Measurements from ENCODE around the gene SWAP70. TPM values are rescaled to one million over a fixed set of nuclear protein-coding genes. Genes with fewer than 3 reads are reported as not detected.
A peak's percentile ranks its signal among the peaks of the same experiment; 100 is the strongest.
"Not testable (repeated sequence)": the region's sequence is repeated elsewhere in the genome, so short reads cannot be mapped to it uniquely, and the experiment has no call there.

SWAP70 gene
- total RNA-seq, 5 donors from 2014 or later (not counting 1 experiment from before 2014, with no cell fraction given), result 4.5 to 14.3 (median 7.3) TPM

DNA sequence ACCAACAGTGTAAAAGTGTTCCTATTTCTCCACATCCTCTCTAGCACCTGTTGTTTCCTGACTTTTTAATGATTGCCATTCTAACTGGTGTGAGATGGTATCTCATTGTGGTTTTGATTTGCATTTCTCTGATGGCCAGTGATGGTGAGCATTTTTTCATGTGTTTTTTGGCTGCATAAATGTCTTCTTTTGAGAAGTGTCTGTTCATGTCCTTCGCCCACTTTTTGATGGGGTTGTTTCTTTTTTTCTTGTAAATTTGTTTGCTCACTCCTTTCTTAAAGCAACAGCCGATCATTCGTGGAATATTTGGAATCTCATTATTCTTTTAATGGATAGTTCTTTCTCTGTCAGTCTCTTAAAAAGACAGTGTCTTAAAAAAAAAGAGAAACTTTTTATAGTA is 79.6 kb downstream of the SWAP70 start:
- H3K36me3 ChIP-seq (ENCODE audit: control insufficient read depth in 2 of 2, extremely low read depth in 1 of 2, insufficient read depth in 1 of 2, low read length in 1 of 2); H3K27ac Mint-ChIP-seq; DNase-seq; H3K27ac ChIP-seq (ENCODE audit: low read length); H3K36me3 Mint-ChIP-seq; H3K9me3 Mint-ChIP-seq; POLR2A ChIA-PET; H3K9me3 ChIP-seq; H3K4me3 ChIP-seq (ENCODE audit: control insufficient read depth in 1 of 2, extremely low read depth in 1 of 2, low read length in 1 of 2); H3K27me3 ChIP-seq (replicated peaks in 1 of 2; ENCODE audit: control insufficient read depth in 2 of 2, extremely low read depth in 1 of 2, insufficient read depth in 2 of 2, low read length in 1 of 2); H3K4me3 Mint-ChIP-seq; CTCF ChIA-PET; ATAC-seq (replicated peaks in 1 of 4); H3K27me3 Mint-ChIP-seq: not testable (repeated sequence)
- H3K4me1 ChIP-seq (ENCODE audit: control insufficient read depth in 1 of 2, extremely low read depth in 1 of 2, insufficient read depth in 2 of 2, low read length in 2 of 2), result peaks cover 4 to 11% of the 10 kb centered on the region in 2 experiments
- no CpG with 5 or more reads among the region's 3 CpGs for WGBS (ENCODE audit: insufficient coverage)
- H3K4me1 Mint-ChIP-seq, result peaks cover 0 to 14% (median 4%) of the 10 kb centered on the region in 3 donors

DNA sequence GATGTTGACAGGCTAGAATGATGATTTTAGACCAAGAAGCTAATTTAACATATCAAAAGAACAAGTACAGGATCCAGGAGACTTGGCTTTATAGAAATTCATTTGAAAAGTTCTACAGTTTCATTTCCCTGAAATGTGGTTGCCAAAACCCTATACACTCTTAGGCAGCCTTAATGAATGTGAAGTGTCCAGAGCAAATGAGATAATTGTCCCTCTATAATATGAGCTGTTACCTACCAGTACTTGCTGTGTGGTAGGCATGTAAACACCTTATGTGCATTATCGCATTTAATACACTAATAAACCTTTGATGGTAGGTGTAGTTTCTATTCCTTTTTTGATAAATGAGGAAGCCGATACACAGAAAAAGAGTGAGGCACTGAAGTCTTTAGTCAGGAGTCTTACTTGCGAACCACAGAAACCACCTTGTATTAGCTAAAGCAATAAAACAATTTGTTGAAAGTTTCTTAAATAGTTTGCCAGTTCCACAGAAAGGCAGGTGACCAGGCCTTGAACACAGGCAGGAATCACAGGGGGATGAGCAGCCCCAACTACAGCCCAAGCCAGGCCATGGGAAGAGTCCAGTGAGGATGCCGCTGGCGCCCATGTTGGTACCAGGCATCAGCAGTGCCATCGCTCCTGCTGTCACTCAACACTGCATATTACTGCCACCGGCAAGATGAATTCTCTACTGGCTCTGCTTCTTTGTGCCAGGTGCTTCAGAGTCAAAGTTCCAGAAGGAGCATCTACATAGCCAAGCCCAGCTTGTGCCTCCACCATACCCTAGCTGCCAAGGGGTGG is 81.7 kb downstream of the SWAP70 start:
- no peak for DNase-seq
- H3K4me3 ChIP-seq (ENCODE audit: control insufficient read depth in 1 of 2, extremely low read depth in 1 of 2, low read length in 1 of 2), result no peak overlapping the region
- no peak for ATAC-seq (replicated peaks in 1 of 4)
- H3K27ac ChIP-seq (ENCODE audit: low read length), result no peak overlapping the region
- H3K9me3 ChIP-seq, result no peaks in the 10 kb centered on the region
- Mint-ChIP-seq H3K27ac (no peak overlapping the region), H3K4me1 (peaks cover 0 to 11% (median 0%) of the 10 kb centered on the region in 3 donors), H3K9me3 (no peaks in the 10 kb centered on the region), H3K27me3 (no peaks in the 10 kb centered on the region), H3K4me3 (no peak overlapping the region), H3K36me3 (peaks cover 4% of the 10 kb centered on the region)
- ChIA-PET POLR2A (no interaction called here), CTCF (interaction anchor here in 1 of 2 donors (1.1 kb wide), 1 partner anchor 76 kb away, joined by 3 read pairs; no protein-coding TSS in a partner anchor)
- 67% methylated on average over 3 of the region's 7 CpGs for WGBS (ENCODE audit: insufficient coverage)
- peaks cover 0 to 1% of the 10 kb centered on the region in 2 donors for H3K36me3 ChIP-seq (ENCODE audit: control insufficient read depth in 2 of 2, extremely low read depth in 1 of 2, insufficient read depth in 1 of 2, low read length in 1 of 2)
- peaks cover 0 to 4% of the 10 kb centered on the region in 2 experiments for H3K4me1 ChIP-seq (ENCODE audit: control insufficient read depth in 1 of 2, extremely low read depth in 1 of 2, insufficient read depth in 2 of 2, low read length in 2 of 2)
- no peaks in the 10 kb centered on the region for H3K27me3 ChIP-seq (replicated peaks in 1 of 2; ENCODE audit: control insufficient read depth in 2 of 2, extremely low read depth in 1 of 2, insufficient read depth in 2 of 2, low read length in 1 of 2)

DNA sequence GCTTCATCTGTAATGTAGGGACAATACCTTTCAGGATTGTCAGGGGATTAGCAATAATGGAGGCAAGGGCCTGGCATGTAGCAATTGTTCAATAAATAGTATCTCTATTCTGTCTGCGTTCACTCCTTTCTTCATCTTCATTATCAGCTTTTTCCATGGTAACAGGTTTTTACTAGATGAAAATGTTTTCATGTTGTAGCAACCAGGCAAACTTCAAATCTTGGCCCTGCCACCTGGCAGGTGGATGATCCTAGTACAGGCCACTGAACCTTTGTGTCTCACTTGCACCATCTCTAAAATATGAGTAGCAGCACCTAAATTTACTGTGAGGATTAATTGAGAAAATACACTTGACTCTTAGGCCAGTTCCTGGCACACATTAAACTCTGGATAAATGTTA is 83.4 kb downstream of the SWAP70 start:
- ChIA-PET POLR2A (no interaction called here), CTCF (interaction anchor here (0.9 to 5.0 kb wide), 5 partner anchors 11 to 240 kb away, joined by 3 to 34 read pairs (median 6); no protein-coding TSS in a partner anchor)
- H3K27me3 Mint-ChIP-seq, result no peaks in the 10 kb centered on the region
- WGBS (ENCODE audit: insufficient coverage), result no CpG with 5 or more reads among the region's 1 CpG
- no peaks in the 10 kb centered on the region for H3K36me3 Mint-ChIP-seq
- H3K27ac Mint-ChIP-seq, result no peak overlapping the region
- Histone ChIP-seq H3K4me1 (ENCODE audit: control insufficient read depth in 1 of 2, extremely low read depth in 1 of 2, insufficient read depth in 2 of 2, low read length in 2 of 2) (peaks cover 0 to 4% of the 10 kb centered on the region in 2 experiments), H3K36me3 (ENCODE audit: control insufficient read depth in 2 of 2, extremely low read depth in 1 of 2, insufficient read depth in 1 of 2, low read length in 1 of 2) (no peaks in the 10 kb centered on the region), H3K27ac (ENCODE audit: low read length) (no peak overlapping the region), H3K27me3 (replicated peaks in 1 of 2; ENCODE audit: control insufficient read depth in 2 of 2, extremely low read depth in 1 of 2, insufficient read depth in 2 of 2, low read length in 1 of 2) (no peaks in the 10 kb centered on the region), H3K4me3 (ENCODE audit: control insufficient read depth in 1 of 2, extremely low read depth in 1 of 2, low read length in 1 of 2) (no peak overlapping the region), H3K9me3 (no peaks in the 10 kb centered on the region)
- ATAC-seq (replicated peaks in 1 of 4) (no peak), DNase-seq (no peak)
- H3K4me1 Mint-ChIP-seq, result peaks cover 0 to 11% (median 0%) of the 10 kb centered on the region in 3 donors
- H3K4me3 Mint-ChIP-seq, result no peak overlapping the region
- H3K9me3 Mint-ChIP-seq, result no peaks in the 10 kb centered on the region

GRCh38 chr11:9747828-9748227 is 84.0 kb downstream of the SWAP70 start:
- Histone ChIP-seq H3K36me3 (ENCODE audit: control insufficient read depth in 2 of 2, extremely low read depth in 1 of 2, insufficient read depth in 1 of 2, low read length in 1 of 2) (no peaks in the 10 kb centered on the region), H3K4me1 (ENCODE audit: control insufficient read depth in 1 of 2, extremely low read depth in 1 of 2, insufficient read depth in 2 of 2, low read length in 2 of 2) (peaks cover 0 to 4% of the 10 kb centered on the region in 2 experiments), H3K9me3 (no peaks in the 10 kb centered on the region), H3K4me3 (ENCODE audit: control insufficient read depth in 1 of 2, extremely low read depth in 1 of 2, low read length in 1 of 2) (no peak overlapping the region), H3K27ac (ENCODE audit: low read length) (no peak overlapping the region), H3K27me3 (replicated peaks in 1 of 2; ENCODE audit: control insufficient read depth in 2 of 2, extremely low read depth in 1 of 2, insufficient read depth in 2 of 2, low read length in 1 of 2) (no peaks in the 10 kb centered on the region)
- no peak for ATAC-seq (replicated peaks in 1 of 4)
- Mint-ChIP-seq H3K27me3 (no peaks in the 10 kb centered on the region), H3K27ac (no peak overlapping the region), H3K9me3 (no peaks in the 10 kb centered on the region), H3K36me3 (no peaks in the 10 kb centered on the region), H3K4me1 (peaks cover 0 to 11% (median 0%) of the 10 kb centered on the region in 3 donors), H3K4me3 (no peak overlapping the region)
- whole genome bisulfite sequencing (ENCODE audit: insufficient coverage), result 92% methylated on average over 3 of the region's 5 CpGs
- ChIA-PET CTCF (interaction anchor here (0.5 to 5.0 kb wide), 13 partner anchors 10 to 520 kb away, joined by 3 to 34 read pairs (median 4); no protein-coding TSS in a partner anchor), POLR2A (no interaction called here)
- DNase-seq, result no peak

- no peaks in the 10 kb centered on the region for H3K36me3 ChIP-seq (ENCODE audit: control insufficient read depth in 2 of 2, extremely low read depth in 1 of 2, insufficient read depth in 1 of 2, low read length in 1 of 2)
- H3K4me1 Mint-ChIP-seq, result peaks cover 0 to 13% (median 0%) of the 10 kb centered on the region in 3 donors
- POLR2A ChIA-PET, result interaction anchor here in 1 of 2 donors (0.6 kb wide), 1 partner anchor 969 kb away, joined by 4 read pairs; no protein-coding TSS in a partner anchor
- CTCF ChIA-PET, result interaction anchor here (0.5 to 5.0 kb wide), 16 partner anchors 9 to 1003 kb away, joined by 3 to 34 read pairs (median 4); partner anchors contain the start of gene CTR9 (in 1 of the 2)
- H3K4me3 Mint-ChIP-seq, result no peak overlapping the region
- H3K9me3 ChIP-seq, result no peaks in the 10 kb centered on the region
- DNase-seq, result peak in 33 of 35 experiments; percentile 21 to 76 (median 39)
- no peaks in the 10 kb centered on the region for H3K9me3 Mint-ChIP-seq
- H3K36me3 Mint-ChIP-seq, result no peaks in the 10 kb centered on the region
- H3K27me3 Mint-ChIP-seq, result no peaks in the 10 kb centered on the region
- no peak overlapping the region for H3K27ac Mint-ChIP-seq
- H3K27ac ChIP-seq (ENCODE audit: low read length), result no peak overlapping the region
- peak; percentile 89 to 100 (median 92) for ATAC-seq (replicated peaks in 1 of 4)
- no peaks in the 10 kb centered on the region for H3K27me3 ChIP-seq (replicated peaks in 1 of 2; ENCODE audit: control insufficient read depth in 2 of 2, extremely low read depth in 1 of 2, insufficient read depth in 2 of 2, low read length in 1 of 2)
- no peak overlapping the region for H3K4me3 ChIP-seq (ENCODE audit: control insufficient read depth in 1 of 2, extremely low read depth in 1 of 2, low read length in 1 of 2)
- peaks cover 0 to 4% of the 10 kb centered on the region in 2 experiments for H3K4me1 ChIP-seq (ENCODE audit: control insufficient read depth in 1 of 2, extremely low read depth in 1 of 2, insufficient read depth in 2 of 2, low read length in 2 of 2)
- no CpG with 5 or more reads among the region's 7 CpGs for WGBS (ENCODE audit: insufficient coverage)
These were observed 84.6 kb downstream of the SWAP70 start for GRCh38 chr11:9748361-9748970.

GRCh38 chr11:9750551-9750950 is 86.7 kb downstream of the SWAP70 start:
- ATAC-seq (replicated peaks in 1 of 4) (no peak), DNase-seq (no peak)
- WGBS (ENCODE audit: insufficient coverage), result 100% methylated on average over 1 of the region's 4 CpGs
- Mint-ChIP-seq H3K27me3 (no peaks in the 10 kb centered on the region), H3K4me1 (peaks cover 0 to 14% (median 0%) of the 10 kb centered on the region in 3 donors), H3K4me3 (no peak overlapping the region), H3K27ac (peak overlapping the region in 1 of 2 donors; percentile 5), H3K9me3 (no peaks in the 10 kb centered on the region), H3K36me3 (no peaks in the 10 kb centered on the region)
- POLR2A ChIA-PET, result no interaction called here
- H3K27me3 ChIP-seq (replicated peaks in 1 of 2; ENCODE audit: control insufficient read depth in 2 of 2, extremely low read depth in 1 of 2, insufficient read depth in 2 of 2, low read length in 1 of 2), result no peaks in the 10 kb centered on the region
- H3K4me3 ChIP-seq (ENCODE audit: control insufficient read depth in 1 of 2, extremely low read depth in 1 of 2, low read length in 1 of 2), result no peak overlapping the region
- no peaks in the 10 kb centered on the region for H3K9me3 ChIP-seq
- H3K4me1 ChIP-seq (ENCODE audit: control insufficient read depth in 1 of 2, extremely low read depth in 1 of 2, insufficient read depth in 2 of 2, low read length in 2 of 2), result peaks cover 0 to 4% of the 10 kb centered on the region in 2 experiments
- H3K27ac ChIP-seq (ENCODE audit: low read length), result no peak overlapping the region
- CTCF ChIA-PET, result interaction anchor here in 1 of 2 donors (1.0 to 5.0 kb wide), 3 partner anchors 137 to 786 kb away, joined by 3 to 34 read pairs (median 5); partner anchors contain the start of gene TMEM9B
- H3K36me3 ChIP-seq (ENCODE audit: control insufficient read depth in 2 of 2, extremely low read depth in 1 of 2, insufficient read depth in 1 of 2, low read length in 1 of 2), result no peaks in the 10 kb centered on the region

All from T-cell (primary cell).